Measurements from ENCODE around the gene RHOH.

The RHOH gene

GRCh38 chr4:40157436-40157835 lies 39.4 kb upstream of the RHOH start:
- ATAC-seq = no peak

GRCh38 chr4:40160258-40160657 lies 36.6 kb upstream of the RHOH start:
- TF ChIP-seq TOX (CRISPR knock-in tag; IDR thresholded peaks at IDR 0.05; ENCODE audit: borderline replicate concordance) = no peak
- no peak for TF ChIP-seq OSR1 (CRISPR knock-in tag; IDR thresholded peaks at IDR 0.05)
- TF ChIP-seq TSHZ2 (CRISPR knock-in tag; IDR thresholded peaks at IDR 0.05) = no peak
- no peak for TF ChIP-seq ZC3H10 (CRISPR knock-in tag; IDR thresholded peaks at IDR 0.05)
- no peak for TF ChIP-seq ZNF70 (CRISPR knock-in tag; IDR thresholded peaks at IDR 0.05)
- TF ChIP-seq CSRNP3 (CRISPR knock-in tag; IDR thresholded peaks at IDR 0.05) = no peak
- TF ChIP-seq ESRRG (CRISPR knock-in tag; IDR thresholded peaks at IDR 0.05) = no peak
- TF ChIP-seq CREB5 (CRISPR knock-in tag; IDR thresholded peaks at IDR 0.05; ENCODE audit: low read depth) = no peak
- no peak for TF ChIP-seq PPARA (CRISPR knock-in tag; IDR thresholded peaks at IDR 0.05; ENCODE audit: borderline replicate concordance)
- TF ChIP-seq POU6F1 (CRISPR knock-in tag; IDR thresholded peaks at IDR 0.05; ENCODE audit: borderline replicate concordance, low read depth) = no peak
- no peak for TF ChIP-seq CSDC2 (CRISPR knock-in tag; IDR thresholded peaks at IDR 0.05)
- TF ChIP-seq ISL1 (CRISPR knock-in tag; IDR thresholded peaks at IDR 0.05) = no peak
- no peak for TF ChIP-seq ARNTL (CRISPR knock-in tag; IDR thresholded peaks at IDR 0.05; ENCODE audit: borderline replicate concordance, low read depth)
- TF ChIP-seq BACH2 (CRISPR knock-in tag; IDR thresholded peaks at IDR 0.05; ENCODE audit: borderline replicate concordance) = no peak
- TF ChIP-seq ZNF8 (CRISPR knock-in tag; IDR thresholded peaks at IDR 0.05) = no peak
- TF ChIP-seq SNAI2 (CRISPR knock-in tag; IDR thresholded peaks at IDR 0.05) = no peak
- TF ChIP-seq ZFP30 (CRISPR knock-in tag; IDR thresholded peaks at IDR 0.05) = no peak
- no peak for TF ChIP-seq ZNF565 (CRISPR knock-in tag; conservative IDR thresholded peaks at IDR 0.05; ENCODE audit: low read depth)
- no peak for TF ChIP-seq GLIS3 (CRISPR knock-in tag; IDR thresholded peaks at IDR 0.05)
- no peak for TF ChIP-seq PATZ1 (CRISPR knock-in tag; IDR thresholded peaks at IDR 0.05; ENCODE audit: borderline replicate concordance)
- ATAC-seq = no peak

More at GRCh38 chr4:40157436-40157835, 39.4 kb upstream of the RHOH start:
- TF ChIP-seq ZNF70 (CRISPR knock-in tag; IDR thresholded peaks at IDR 0.05) (no peak), ESRRG (CRISPR knock-in tag; IDR thresholded peaks at IDR 0.05) (no peak)

- ATAC-seq = no peak
- TF ChIP-seq PPARA (CRISPR knock-in tag; IDR thresholded peaks at IDR 0.05; ENCODE audit: borderline replicate concordance) (no peak), ISL1 (CRISPR knock-in tag; IDR thresholded peaks at IDR 0.05) (no peak), CSRNP3 (CRISPR knock-in tag; IDR thresholded peaks at IDR 0.05) (no peak), ZNF8 (CRISPR knock-in tag; IDR thresholded peaks at IDR 0.05) (no peak), ZFP30 (CRISPR knock-in tag; IDR thresholded peaks at IDR 0.05) (no peak), ZNF70 (CRISPR knock-in tag; IDR thresholded peaks at IDR 0.05) (no peak), ZNF565 (CRISPR knock-in tag; conservative IDR thresholded peaks at IDR 0.05; ENCODE audit: low read depth) (no peak), TSHZ2 (CRISPR knock-in tag; IDR thresholded peaks at IDR 0.05) (no peak), CREB5 (CRISPR knock-in tag; IDR thresholded peaks at IDR 0.05; ENCODE audit: low read depth) (no peak), BACH2 (CRISPR knock-in tag; IDR thresholded peaks at IDR 0.05; ENCODE audit: borderline replicate concordance) (no peak), OSR1 (CRISPR knock-in tag; IDR thresholded peaks at IDR 0.05) (no peak), GLIS3 (CRISPR knock-in tag; IDR thresholded peaks at IDR 0.05) (no peak), ZC3H10 (CRISPR knock-in tag; IDR thresholded peaks at IDR 0.05) (no peak)
Measured at GRCh38 chr4:40164459-40164858, 32.4 kb upstream of the RHOH start.

All from SK-N-SH treated with all-trans-retinoic acid at 6 μM for 48 hours (cell line).